HepG2 (cell line): Measurements from ENCODE around the gene SAPCD2.
A peak's percentile ranks its signal among the peaks of the same experiment; 100 is the strongest.

ENCODE experiments used
- AKNA ChIP-seq: sonication (generic); formaldehyde crosslinking; IDR thresholded peaks from 2 replicates; pipeline ENCODE4 v1.4.0; 2020; ENCODE audit warnings: missing genetic modification reagents, borderline replicate concordance
- BCLAF1 ChIP-seq: fragments of 450-650 bp; IDR thresholded peaks from 2 replicates; pipeline ENCODE4 v1.6.1; 2017; ENCODE audit warnings: mild to moderate bottlenecking
- CEBPB ChIP-seq: IDR thresholded peaks from 2 replicates; pipeline ENCODE4 v1.6.1; 2011; ENCODE audit warnings: low read depth, low read length, improper control_type of control experiment, borderline replicate concordance
- CEBPZ ChIP-seq: IDR thresholded peaks from 2 replicates; pipeline ENCODE4 v1.6.1; 2012; ENCODE audit warnings: low read length, improper control_type of control experiment
- ETS1 ChIP-seq: sonication (generic); formaldehyde crosslinking; IDR thresholded peaks from 2 replicates; pipeline ENCODE4 v1.4.0; 2020; ENCODE audit warnings: missing genetic modification reagents
- JARID2 ChIP-seq: sonication (generic); formaldehyde crosslinking; IDR thresholded peaks from 2 replicates; pipeline ENCODE4 v1.8.1; 2023; ENCODE audit warnings: missing genetic modification reagents, inconsistent platforms; ENCODE audit not compliant: insufficient replicate concordance
- POLR2A ChIP-seq, 2 experiments: IDR thresholded peaks; 2 replicates each; pipeline ENCODE4 v1.6.1; 2011; ENCODE audit warnings: low read depth in 2 of 2, low read length in 2 of 2, mild to moderate bottlenecking in 1 of 2, moderate library complexity in 1 of 2; ENCODE audit not compliant: insufficient read depth in 1 of 2
- RAD21 ChIP-seq: fragments of 450-650 bp; formaldehyde crosslinking; IDR thresholded peaks from 2 replicates; pipeline ENCODE4 v1.5.0; 2020; ENCODE audit warnings: mild to moderate bottlenecking
- ZFP62 ChIP-seq: sonication (generic); formaldehyde crosslinking; IDR thresholded peaks from 2 replicates; pipeline ENCODE4 v1.4.0; 2020; ENCODE audit warnings: missing genetic modification reagents
- ZNF292 ChIP-seq: sonication (generic); formaldehyde crosslinking; IDR thresholded peaks from 2 replicates; pipeline ENCODE4 v1.8.1; 2022; ENCODE audit warnings: mild to moderate bottlenecking, low read depth, missing genetic modification reagents, borderline replicate concordance
- ZNF335 ChIP-seq: sonication (generic); formaldehyde crosslinking; IDR thresholded peaks from 2 replicates; pipeline ENCODE4 v1.4.0; 2020; ENCODE audit warnings: missing genetic modification reagents
- TF ChIP-seq, protein P1 (sequence below): sonication (generic); formaldehyde crosslinking; IDR thresholded peaks from 2 replicates; pipeline ENCODE4 v1.5.0; 2020; ENCODE audit warnings: mild to moderate bottlenecking, missing genetic modification reagents, moderate library complexity
- TF ChIP-seq, protein P2 (sequence below): sonication (generic); formaldehyde crosslinking; IDR thresholded peaks from 2 replicates; pipeline ENCODE4 v1.9.0; 2021; ENCODE audit warnings: missing genetic modification reagents, borderline replicate concordance

DNA sequence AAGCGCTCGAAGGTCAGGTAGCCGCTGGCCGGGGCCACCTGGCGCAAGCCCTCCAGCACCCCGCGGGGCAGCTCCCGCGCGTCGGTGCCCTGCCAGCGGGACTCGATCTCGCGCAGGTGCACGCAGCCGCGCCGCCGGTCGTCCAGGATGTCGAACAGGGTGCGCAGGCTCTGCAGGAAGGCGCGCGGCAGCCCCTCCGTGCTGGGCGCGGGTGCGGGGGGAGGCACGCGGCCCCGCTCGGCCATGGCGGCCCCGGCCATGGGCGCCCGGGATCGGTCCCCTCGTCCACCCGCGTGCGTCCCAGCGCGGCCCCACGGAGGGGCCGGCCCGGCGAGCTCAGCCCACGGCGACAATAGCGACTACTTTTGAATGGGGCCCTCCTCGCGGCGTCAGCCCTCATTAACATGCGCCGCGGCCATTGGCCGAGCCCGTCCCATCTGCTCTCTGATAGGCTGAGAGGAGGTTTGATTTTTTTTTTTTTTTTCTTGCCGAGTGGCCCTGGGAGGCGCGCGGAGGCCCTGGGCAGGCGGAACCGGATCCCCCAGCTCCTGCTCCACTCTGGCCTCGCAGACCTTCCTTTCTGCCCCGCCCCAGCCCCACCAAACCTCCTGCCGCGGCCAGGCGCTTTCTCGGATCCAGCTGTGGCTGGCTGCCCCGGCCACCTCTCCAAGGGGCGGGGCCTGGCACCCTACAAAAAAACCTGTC lies at the start of gene SAPCD2:
- TF ChIP-seq CEBPZ: no peak
- TF ChIP-seq ETS1: no peak
- no peak for TF ChIP-seq CEBPB
- TF ChIP-seq, protein P1, sequence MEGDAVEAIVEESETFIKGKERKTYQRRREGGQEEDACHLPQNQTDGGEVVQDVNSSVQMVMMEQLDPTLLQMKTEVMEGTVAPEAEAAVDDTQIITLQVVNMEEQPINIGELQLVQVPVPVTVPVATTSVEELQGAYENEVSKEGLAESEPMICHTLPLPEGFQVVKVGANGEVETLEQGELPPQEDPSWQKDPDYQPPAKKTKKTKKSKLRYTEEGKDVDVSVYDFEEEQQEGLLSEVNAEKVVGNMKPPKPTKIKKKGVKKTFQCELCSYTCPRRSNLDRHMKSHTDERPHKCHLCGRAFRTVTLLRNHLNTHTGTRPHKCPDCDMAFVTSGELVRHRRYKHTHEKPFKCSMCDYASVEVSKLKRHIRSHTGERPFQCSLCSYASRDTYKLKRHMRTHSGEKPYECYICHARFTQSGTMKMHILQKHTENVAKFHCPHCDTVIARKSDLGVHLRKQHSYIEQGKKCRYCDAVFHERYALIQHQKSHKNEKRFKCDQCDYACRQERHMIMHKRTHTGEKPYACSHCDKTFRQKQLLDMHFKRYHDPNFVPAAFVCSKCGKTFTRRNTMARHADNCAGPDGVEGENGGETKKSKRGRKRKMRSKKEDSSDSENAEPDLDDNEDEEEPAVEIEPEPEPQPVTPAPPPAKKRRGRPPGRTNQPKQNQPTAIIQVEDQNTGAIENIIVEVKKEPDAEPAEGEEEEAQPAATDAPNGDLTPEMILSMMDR: no peak
- TF ChIP-seq, protein P2, sequence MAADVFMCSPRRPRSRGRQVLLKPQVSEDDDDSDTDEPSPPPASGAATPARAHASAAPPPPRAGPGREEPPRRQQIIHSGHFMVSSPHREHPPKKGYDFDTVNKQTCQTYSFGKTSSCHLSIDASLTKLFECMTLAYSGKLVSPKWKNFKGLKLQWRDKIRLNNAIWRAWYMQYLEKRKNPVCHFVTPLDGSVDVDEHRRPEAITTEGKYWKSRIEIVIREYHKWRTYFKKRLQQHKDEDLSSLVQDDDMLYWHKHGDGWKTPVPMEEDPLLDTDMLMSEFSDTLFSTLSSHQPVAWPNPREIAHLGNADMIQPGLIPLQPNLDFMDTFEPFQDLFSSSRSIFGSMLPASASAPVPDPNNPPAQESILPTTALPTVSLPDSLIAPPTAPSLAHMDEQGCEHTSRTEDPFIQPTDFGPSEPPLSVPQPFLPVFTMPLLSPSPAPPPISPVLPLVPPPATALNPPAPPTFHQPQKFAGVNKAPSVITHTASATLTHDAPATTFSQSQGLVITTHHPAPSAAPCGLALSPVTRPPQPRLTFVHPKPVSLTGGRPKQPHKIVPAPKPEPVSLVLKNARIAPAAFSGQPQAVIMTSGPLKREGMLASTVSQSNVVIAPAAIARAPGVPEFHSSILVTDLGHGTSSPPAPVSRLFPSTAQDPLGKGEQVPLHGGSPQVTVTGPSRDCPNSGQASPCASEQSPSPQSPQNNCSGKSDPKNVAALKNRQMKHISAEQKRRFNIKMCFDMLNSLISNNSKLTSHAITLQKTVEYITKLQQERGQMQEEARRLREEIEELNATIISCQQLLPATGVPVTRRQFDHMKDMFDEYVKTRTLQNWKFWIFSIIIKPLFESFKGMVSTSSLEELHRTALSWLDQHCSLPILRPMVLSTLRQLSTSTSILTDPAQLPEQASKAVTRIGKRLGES (CRISPR knock-in tag): no peak
- TF ChIP-seq ZFP62: no peak
- no peak for TF ChIP-seq ZNF335 (CRISPR knock-in tag)
- peak; percentile 14; the same call in 1 of the 2 replicates for TF ChIP-seq RAD21 (CRISPR knock-in tag)
- TF ChIP-seq BCLAF1: no peak
- no peak for TF ChIP-seq ZNF292 (CRISPR knock-in tag)
- TF ChIP-seq POLR2A (IDR thresholded peaks at IDR 0.05; ENCODE audit: insufficient read depth in 1 of 2, low read depth in 2 of 2, low read length in 2 of 2): no peak; a peak in 1 of 4 replicates
- no peak for TF ChIP-seq AKNA
- no peak for TF ChIP-seq JARID2 (CRISPR knock-in tag)
